H1 (cell line): ENCODE measurements around the gene ECI1. TPM values are rescaled to one million over a fixed set of nuclear protein-coding genes. Genes with fewer than 3 reads are reported as not detected.

Source experiments
- JUND ChIP-seq: IDR thresholded peaks from 2 replicates; pipeline ENCODE4 v1.6.1; 2011; ENCODE audit warnings: mild to moderate bottlenecking, improper control_type of control experiment, low read length
- KDM4A ChIP-seq: IDR thresholded peaks from one replicate; pipeline ENCODE4 v1.7.1; 2012; ENCODE audit warnings: low read depth, mild to moderate bottlenecking, moderate library complexity, low read length, inconsistent platforms; ENCODE audit not compliant: severe bottlenecking
- NRF1 ChIP-seq: IDR thresholded peaks from 2 replicates; pipeline ENCODE4 v1.6.1; 2011; ENCODE audit warnings: mild to moderate bottlenecking, low read depth, low read length, improper control_type of control experiment
- SIRT6 ChIP-seq: IDR thresholded peaks from one replicate; pipeline ENCODE4 v1.7.1; 2012; ENCODE audit warnings: low read length, inconsistent platforms
- SP1 ChIP-seq: IDR thresholded peaks from 2 replicates; pipeline ENCODE4 v1.6.1; 2011; ENCODE audit warnings: low read depth, low read length
- polyA plus RNA-seq, 7 experiments: library from polyadenylated mRNA; depleted of rRNA in 3 of 7; stranded (reverse) in 5 of 7; unstranded in 2 of 7; fragments of >200 nt in 5 of 7; fragments of 200-250 nt in 2 of 7; gene quantifications; 1 replicate in 5 of 7; 2 replicates in 1 of 7; 4 replicates in 1 of 7; pipeline versions ENCODE4 v1.2.1 to v1.2.3, GENCODE V29; 2011 to 2013; ENCODE audit warnings: missing spikeins in 2 of 7, mixed read lengths in 2 of 7
- total RNA-seq: library from RNA; stranded (reverse); fragmentation: NEBNext Ultra II Directional; extraction: Animal tissue kit (Norgen Biotek cat#: 25700); gene quantifications from 2 replicates; pipeline ENCODE4 v1.2.1, GENCODE V29; 2021
- TF ChIP-seq, protein P1 (sequence below): IDR thresholded peaks from 2 replicates; pipeline ENCODE4 v1.6.1; 2012; ENCODE audit warnings: inconsistent platforms

Gene ECI1
- total and polyA plus RNA-seq, 2 of the 8 experiments (the other 6 are each of a cell fraction or from before 2014, with no cell fraction given) = 79.5 to 151 TPM

DNA sequence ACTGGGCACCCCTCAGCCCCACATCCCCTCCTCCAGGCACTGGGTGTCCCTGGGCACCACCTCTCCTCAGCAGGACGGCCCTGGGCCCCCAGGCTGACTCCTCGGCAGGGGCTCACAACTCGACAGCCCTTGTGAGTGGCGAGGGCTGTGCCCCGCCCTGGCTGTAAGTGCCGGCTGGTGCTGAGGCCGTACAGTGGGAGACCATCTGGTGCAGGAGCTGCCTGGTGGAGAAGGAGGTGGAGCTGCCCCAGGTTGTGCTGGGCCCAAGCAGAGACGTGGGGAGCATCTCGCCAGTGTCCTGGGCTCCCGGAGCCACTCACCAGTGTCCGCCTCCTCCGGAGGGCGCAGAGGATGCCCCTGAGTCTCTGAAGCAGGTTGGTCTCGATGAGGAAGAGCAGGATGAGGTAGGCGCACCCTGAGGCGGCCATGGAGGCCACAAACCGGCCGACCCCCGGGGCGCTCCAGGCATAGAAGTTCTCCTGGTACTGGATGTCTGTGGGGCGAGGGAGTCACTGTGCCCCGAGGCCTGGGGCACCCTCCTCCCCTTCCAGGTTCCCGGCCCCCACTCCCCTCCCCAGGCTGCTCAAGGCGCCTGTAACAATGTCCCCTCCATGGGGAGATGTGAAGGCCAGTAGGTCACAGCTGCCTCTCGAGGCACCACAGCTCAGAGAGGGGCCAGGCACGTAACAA, 31.6 kb upstream of the ECI1 start (continued):
- TF ChIP-seq SIRT6 = no peak
- no peak for TF ChIP-seq SP1
- TF ChIP-seq KDM4A = no peak
- no peak for TF ChIP-seq NRF1
- TF ChIP-seq JUND = no peak
- TF ChIP-seq, protein P1, sequence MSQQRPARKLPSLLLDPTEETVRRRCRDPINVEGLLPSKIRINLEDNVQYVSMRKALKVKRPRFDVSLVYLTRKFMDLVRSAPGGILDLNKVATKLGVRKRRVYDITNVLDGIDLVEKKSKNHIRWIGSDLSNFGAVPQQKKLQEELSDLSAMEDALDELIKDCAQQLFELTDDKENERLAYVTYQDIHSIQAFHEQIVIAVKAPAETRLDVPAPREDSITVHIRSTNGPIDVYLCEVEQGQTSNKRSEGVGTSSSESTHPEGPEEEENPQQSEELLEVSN = no peak
